SK-N-SH (cell line): Measurements from ENCODE around the gene ATP6V1B1. TPM values are rescaled to one million over a fixed set of nuclear protein-coding genes. Genes with fewer than 3 reads are reported as not detected.
A peak's percentile ranks its signal among the peaks of the same experiment; 100 is the strongest.

Experiments used
- CTCF ChIA-PET: fragments of 300-600, 350-600 bp; formaldehyde crosslinking; extraction: SDS; loops from one replicate; lab custom pipeline; 2021; lab: Yijun Ruan, JAX
- POLR2A ChIA-PET: fragments of 350-600 bp; sonication (Branson Sonifier 250); formaldehyde crosslinking; extraction: SDS; loops from one replicate; lab custom pipeline; 2020; ENCODE audit warnings: antibody characterized with exemption, inconsistent platforms; lab: Yijun Ruan, JAX
- DNase-seq: peaks from one replicate; pipeline ENCODE4 v3.0.0; 2012
- H2AFZ ChIP-seq: fragments of 200-600 bp; sonication (generic); 2 replicates; pipeline ENCODE4 v1.8.1; 2016; ENCODE audit warnings: antibody characterized with exemption, mild to moderate bottlenecking, low read depth
- H3F3A ChIP-seq: fragments of 200-600 bp; sonication (generic); replicated peaks from 2 replicates; pipeline ENCODE3; 2016; ENCODE audit warnings: antibody characterized with exemption, mild to moderate bottlenecking; ENCODE audit not compliant: insufficient read depth
- H3K27ac ChIP-seq, 2 experiments: fragments of 200-500 bp in 1 of 2; fragments of 200-600 bp in 1 of 2; sonication (Bioruptor generic) in 1 of 2; sonication (generic), shearing (Covaris generic) in 1 of 2; 2 replicates each; pipeline versions ENCODE4 v1.5.1 to v1.6.1; 2014 to 2016; ENCODE audit warnings: low read depth in 2 of 2, inconsistent platforms in 1 of 2, low read length in 1 of 2, mild to moderate bottlenecking in 1 of 2, mixed read lengths in 1 of 2
- H3K27me3 ChIP-seq: fragments of 200-600 bp; sonication (generic), shearing (Covaris generic); 2 replicates; pipeline ENCODE4 v1.6.1; 2016; ENCODE audit warnings: mixed run types; ENCODE audit not compliant: insufficient read depth
- H3K36me3 ChIP-seq, 2 experiments: fragments of 200-500 bp in 1 of 2; fragments of 200-600 bp in 1 of 2; sonication (Bioruptor generic) in 1 of 2; sonication (generic) in 1 of 2; replicated peaks in 1 of 2; 2 replicates each; pipeline versions ENCODE3 to v1.5.1; 2014 to 2016; ENCODE audit warnings: low read length in 1 of 2, mild to moderate bottlenecking in 1 of 2; ENCODE audit not compliant: insufficient read depth in 2 of 2, control insufficient read depth in 1 of 2
- H3K4me1 ChIP-seq, 2 experiments: fragments of 200-500 bp in 1 of 2; fragments of 200-600 bp in 1 of 2; sonication (Bioruptor generic) in 1 of 2; sonication (generic), shearing (Covaris generic) in 1 of 2; 2 replicates each; pipeline versions ENCODE4 v1.5.1 to v1.6.1; 2014 to 2016; ENCODE audit warnings: low read depth in 1 of 2, low read length in 1 of 2, mixed run types in 1 of 2; ENCODE audit not compliant: insufficient read depth in 2 of 2, control insufficient read depth in 1 of 2
- H3K4me2 ChIP-seq: fragments of 200-600 bp; sonication (generic), shearing (Covaris generic); 2 replicates; pipeline ENCODE4 v1.6.1; 2017; ENCODE audit warnings: mixed run types
- H3K4me3 ChIP-seq, 2 experiments: fragments of 200-500 bp in 1 of 2; fragments of 200-600 bp in 1 of 2; sonication (Bioruptor generic) in 1 of 2; sonication (generic), shearing (Covaris generic) in 1 of 2; 2 replicates each; pipeline versions ENCODE4 v1.5.1 to v1.8.1; 2014 to 2016; ENCODE audit warnings: low read depth in 2 of 2, inconsistent platforms in 1 of 2, low read length in 1 of 2, mild to moderate bottlenecking in 1 of 2, mixed read lengths in 1 of 2, moderate library complexity in 1 of 2
- H3K79me2 ChIP-seq: fragments of 200-600 bp; sonication (generic); 2 replicates; pipeline ENCODE4 v1.8.1; 2017; ENCODE audit warnings: mild to moderate bottlenecking; ENCODE audit not compliant: insufficient read depth
- H3K9ac ChIP-seq: fragments of 200-600 bp; sonication (generic); 2 replicates; pipeline ENCODE4 v1.6.1; 2017; ENCODE audit warnings: mixed run types
- H3K9me2 ChIP-seq: fragments of 200-600 bp; sonication (generic); 2 replicates; pipeline ENCODE4 v1.6.1; 2017; ENCODE audit warnings: mixed run types
- H3K9me3 ChIP-seq: fragments of 200-600 bp; sonication (generic); 2 replicates; pipeline ENCODE4 v1.6.1; 2017; ENCODE audit warnings: mixed run types, mild to moderate bottlenecking, moderate library complexity
- H4K20me1 ChIP-seq: fragments of 200-600 bp; sonication (generic); 2 replicates; pipeline ENCODE4 v1.6.1; 2017; ENCODE audit warnings: mild to moderate bottlenecking, mixed run types; ENCODE audit not compliant: insufficient read depth
- CHD2 ChIP-seq: fragments of 150-350 bp; IDR thresholded peaks from 2 replicates; pipeline ENCODE4 v1.6.1; 2018; ENCODE audit warnings: low read length; ENCODE audit not compliant: partially characterized antibody
- ELF1 ChIP-seq: IDR thresholded peaks from 2 replicates; pipeline ENCODE4 v1.4.0; 2012
- EZH2phosphoT487 ChIP-seq: fragments of 200-600 bp; sonication (generic); IDR thresholded peaks from 2 replicates; pipeline ENCODE4 v1.6.1; 2017; ENCODE audit warnings: low read depth, mixed run types, mild to moderate bottlenecking, antibody characterized with exemption, moderate library complexity, borderline replicate concordance
- FOXJ3 ChIP-seq: sonication (generic); formaldehyde crosslinking; IDR thresholded peaks from 2 replicates; pipeline ENCODE4 v1.5.1; 2020; ENCODE audit warnings: mild to moderate bottlenecking, missing genetic modification reagents
- FOXM1 ChIP-seq: IDR thresholded peaks from 2 replicates; pipeline ENCODE4 v1.4.0; 2012; ENCODE audit warnings: low read depth, mild to moderate bottlenecking
- GATA2 ChIP-seq: sonication (generic); formaldehyde crosslinking; IDR thresholded peaks from 2 replicates; pipeline ENCODE4 v1.5.0; 2020; ENCODE audit warnings: mild to moderate bottlenecking, missing genetic modification reagents
- MEF2A ChIP-seq: IDR thresholded peaks from 2 replicates; pipeline ENCODE4 v1.4.0; 2012; ENCODE audit warnings: low read depth, borderline replicate concordance
- MXI1 ChIP-seq: IDR thresholded peaks from 2 replicates; pipeline ENCODE4 v1.6.1; 2012; ENCODE audit warnings: mild to moderate bottlenecking, low read depth, low read length, improper control_type of control experiment
- NFIC ChIP-seq: IDR thresholded peaks from 2 replicates; pipeline ENCODE4 v1.4.0; 2012; ENCODE audit warnings: borderline replicate concordance
- NRF1 ChIP-seq: IDR thresholded peaks from 2 replicates; pipeline ENCODE4 v1.6.1; 2012; ENCODE audit warnings: low read depth, mild to moderate bottlenecking, low read length
- POLR2AphosphoS5 ChIP-seq: IDR thresholded peaks from 2 replicates; pipeline ENCODE4 v1.6.1; 2012; ENCODE audit warnings: low read depth, low read length
- RAD21 ChIP-seq: IDR thresholded peaks from 2 replicates; pipeline ENCODE4 v1.6.1; 2012; ENCODE audit warnings: mild to moderate bottlenecking, low read length
- RCOR1 ChIP-seq: fragments of 150-350 bp; IDR thresholded peaks from 2 replicates; pipeline ENCODE4 v1.6.1; 2017; ENCODE audit warnings: antibody characterized with exemption, low read length
- RFX5 ChIP-seq: IDR thresholded peaks from 2 replicates; pipeline ENCODE4 v1.6.1; 2012; ENCODE audit warnings: mild to moderate bottlenecking, improper control_type of control experiment, low read length
- RXRA ChIP-seq: IDR thresholded peaks from 2 replicates; pipeline ENCODE4 v1.4.0; 2012; ENCODE audit warnings: low read depth, mild to moderate bottlenecking, borderline replicate concordance
- SIN3A ChIP-seq: IDR thresholded peaks from 2 replicates; pipeline ENCODE4 v1.6.1; 2012; ENCODE audit warnings: low read depth, mild to moderate bottlenecking, low read length, moderate library complexity, borderline replicate concordance
- TAF1 ChIP-seq: IDR thresholded peaks from 2 replicates; pipeline ENCODE4 v1.6.1; 2012; ENCODE audit warnings: low read depth, mild to moderate bottlenecking, low read length, moderate library complexity, borderline replicate concordance
- TEAD4 ChIP-seq: IDR thresholded peaks from 2 replicates; pipeline ENCODE4 v1.4.0; 2012; ENCODE audit warnings: mild to moderate bottlenecking, borderline replicate concordance; ENCODE audit not compliant: insufficient read depth
- YY1 ChIP-seq: IDR thresholded peaks from 2 replicates; pipeline ENCODE4 v1.4.0; 2012; ENCODE audit warnings: low read depth, mild to moderate bottlenecking
- ZBTB33 ChIP-seq: IDR thresholded peaks from 2 replicates; pipeline ENCODE4 v1.4.0; 2012; ENCODE audit warnings: low read depth, borderline replicate concordance
- WGBS: methylation state at CpG from one replicate; pipeline ENCODE4 v1.1.6; 2017; ENCODE audit warnings: low lambda C conversion rate; 5-methylcytosine and 5-hydroxymethylcytosine counted together
- polyA plus RNA-seq, 3 experiments: library from polyadenylated mRNA; depleted of rRNA; stranded (reverse); fragments of >200 nt; gene quantifications; 2 replicates each; pipeline ENCODE4 v1.2.3, GENCODE V29; 2012
- TF ChIP-seq, protein P1 (sequence below): IDR thresholded peaks from 2 replicates; pipeline ENCODE4 v1.6.1; 2012; ENCODE audit warnings: mild to moderate bottlenecking, low read depth, low read length, moderate library complexity
- TF ChIP-seq, protein P2 (sequence below): IDR thresholded peaks from 2 replicates; pipeline ENCODE4 v1.4.0; 2012; ENCODE audit warnings: low read depth

ATP6V1B1 gene
- polyA plus RNA-seq, 1 of the 3 experiments (the other 2 are of a cell fraction), result 4.9 TPM

DNA sequence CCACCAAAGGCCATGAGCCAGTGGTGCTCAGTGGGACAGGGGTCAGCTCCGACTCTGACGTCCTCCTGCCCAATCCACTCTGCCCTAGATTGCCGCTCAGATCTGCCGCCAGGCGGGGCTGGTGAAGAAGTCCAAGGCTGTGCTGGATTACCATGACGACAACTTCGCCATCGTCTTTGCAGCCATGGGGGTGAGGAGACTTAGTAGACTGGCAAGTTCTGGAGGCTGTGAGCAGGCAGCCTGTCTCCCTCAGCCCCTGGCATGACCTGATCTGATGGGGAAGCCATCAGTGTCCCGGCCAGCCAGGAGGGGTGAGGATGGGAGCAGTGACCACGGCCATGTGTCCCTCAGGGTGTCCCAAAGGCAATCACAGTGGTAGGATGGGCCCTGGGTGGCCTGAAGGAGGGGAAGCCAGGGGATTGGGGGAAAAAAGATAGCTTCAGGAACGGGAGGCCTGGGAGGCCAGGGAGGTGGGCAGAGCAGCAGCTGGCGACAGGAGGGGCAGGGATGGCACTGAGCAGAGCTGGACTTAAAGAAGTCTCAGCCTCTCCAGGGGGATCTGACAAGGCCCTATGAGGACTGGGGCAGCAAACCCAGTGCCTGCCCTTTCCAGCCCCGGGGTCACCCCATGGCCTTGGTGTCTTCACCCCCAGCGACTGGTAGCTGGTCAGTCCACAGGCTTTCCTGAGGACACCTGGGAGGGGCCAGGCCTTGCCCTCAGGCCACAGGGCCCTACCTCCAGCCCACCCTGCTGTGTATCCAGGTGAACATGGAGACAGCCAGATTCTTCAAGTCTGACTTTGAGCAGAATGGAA, 25.3 kb downstream of the ATP6V1B1 start:
- ChIA-PET POLR2A (no interaction called here), CTCF (interaction anchor here (0.7 to 9.5 kb wide), 9 partner anchors 10 to 145 kb away, joined by 3 to 93 read pairs (median 5); partner anchors contain the start of gene ANKRD53)
- Histone ChIP-seq H3K9me3 (no peaks in the 10 kb centered on the region), H3K4me3 (no peak overlapping the region), H3K4me2 (no peak overlapping the region), H3K79me2 (no peaks in the 10 kb centered on the region), H2AFZ (no peak overlapping the region), H3K27me3 (no peaks in the 10 kb centered on the region), H3K9me2 (no peaks in the 10 kb centered on the region), H3K36me3 (no peaks in the 10 kb centered on the region), H3F3A (no peaks in the 10 kb centered on the region), H4K20me1 (no peaks in the 10 kb centered on the region), H3K4me1 (no peaks in the 10 kb centered on the region; a peak in 1 of 4 replicates), H3K9ac (no peak overlapping the region), H3K27ac (no peak overlapping the region)
- DNase-seq, result peak; percentile 8
- TF ChIP-seq RFX5 (no peak), ELF1 (no peak), RCOR1 (no peak), EZH2phosphoT487 (no peak), TAF1 (no peak), SIN3A (no peak), RXRA (no peak), MEF2A (no peak)
- WGBS, result 83% methylated on average over 5 of the region's 14 CpGs

- Histone ChIP-seq H3K4me3 (no peak overlapping the region), H3K4me1 (no peaks in the 10 kb centered on the region; a peak in 1 of 4 replicates), H3K36me3 (no peaks in the 10 kb centered on the region), H3F3A (no peaks in the 10 kb centered on the region), H3K79me2 (no peaks in the 10 kb centered on the region), H3K4me2 (no peak overlapping the region), H3K27ac (no peak overlapping the region), H3K9me3 (no peaks in the 10 kb centered on the region), H2AFZ (no peak overlapping the region), H3K9me2 (no peaks in the 10 kb centered on the region), H3K9ac (no peak overlapping the region), H3K27me3 (no peaks in the 10 kb centered on the region), H4K20me1 (no peaks in the 10 kb centered on the region)
- 69% methylated on average over 3 of the region's 4 CpGs for WGBS
- POLR2A ChIA-PET, result no interaction called here
- DNase-seq, result no peak
- CTCF ChIA-PET, result interaction anchor here (1.0 to 9.5 kb wide), 4 partner anchors 15 to 91 kb away, joined by 5 to 93 read pairs (median 6); partner anchors contain the start of gene ANKRD53
- TF ChIP-seq MEF2A, result no peak
- TF ChIP-seq FOXJ3, result no peak
- TF ChIP-seq POLR2AphosphoS5, result no peak
- no peak for TF ChIP-seq RFX5
- TF ChIP-seq RXRA, result no peak
- no peak for TF ChIP-seq RAD21
- TF ChIP-seq FOXM1, result no peak
- TF ChIP-seq, protein P1, sequence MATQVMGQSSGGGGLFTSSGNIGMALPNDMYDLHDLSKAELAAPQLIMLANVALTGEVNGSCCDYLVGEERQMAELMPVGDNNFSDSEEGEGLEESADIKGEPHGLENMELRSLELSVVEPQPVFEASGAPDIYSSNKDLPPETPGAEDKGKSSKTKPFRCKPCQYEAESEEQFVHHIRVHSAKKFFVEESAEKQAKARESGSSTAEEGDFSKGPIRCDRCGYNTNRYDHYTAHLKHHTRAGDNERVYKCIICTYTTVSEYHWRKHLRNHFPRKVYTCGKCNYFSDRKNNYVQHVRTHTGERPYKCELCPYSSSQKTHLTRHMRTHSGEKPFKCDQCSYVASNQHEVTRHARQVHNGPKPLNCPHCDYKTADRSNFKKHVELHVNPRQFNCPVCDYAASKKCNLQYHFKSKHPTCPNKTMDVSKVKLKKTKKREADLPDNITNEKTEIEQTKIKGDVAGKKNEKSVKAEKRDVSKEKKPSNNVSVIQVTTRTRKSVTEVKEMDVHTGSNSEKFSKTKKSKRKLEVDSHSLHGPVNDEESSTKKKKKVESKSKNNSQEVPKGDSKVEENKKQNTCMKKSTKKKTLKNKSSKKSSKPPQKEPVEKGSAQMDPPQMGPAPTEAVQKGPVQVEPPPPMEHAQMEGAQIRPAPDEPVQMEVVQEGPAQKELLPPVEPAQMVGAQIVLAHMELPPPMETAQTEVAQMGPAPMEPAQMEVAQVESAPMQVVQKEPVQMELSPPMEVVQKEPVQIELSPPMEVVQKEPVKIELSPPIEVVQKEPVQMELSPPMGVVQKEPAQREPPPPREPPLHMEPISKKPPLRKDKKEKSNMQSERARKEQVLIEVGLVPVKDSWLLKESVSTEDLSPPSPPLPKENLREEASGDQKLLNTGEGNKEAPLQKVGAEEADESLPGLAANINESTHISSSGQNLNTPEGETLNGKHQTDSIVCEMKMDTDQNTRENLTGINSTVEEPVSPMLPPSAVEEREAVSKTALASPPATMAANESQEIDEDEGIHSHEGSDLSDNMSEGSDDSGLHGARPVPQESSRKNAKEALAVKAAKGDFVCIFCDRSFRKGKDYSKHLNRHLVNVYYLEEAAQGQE, result no peak
- no peak for TF ChIP-seq ZBTB33
- TF ChIP-seq CHD2, result no peak
- no peak for TF ChIP-seq NRF1
- TF ChIP-seq, protein P2, sequence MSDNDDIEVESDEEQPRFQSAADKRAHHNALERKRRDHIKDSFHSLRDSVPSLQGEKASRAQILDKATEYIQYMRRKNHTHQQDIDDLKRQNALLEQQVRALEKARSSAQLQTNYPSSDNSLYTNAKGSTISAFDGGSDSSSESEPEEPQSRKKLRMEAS, result no peak
- TF ChIP-seq NFIC, result no peak
- no peak for TF ChIP-seq GATA2 (CRISPR knock-in tag)
- no peak for TF ChIP-seq TEAD4
- no peak for TF ChIP-seq YY1
- no peak for TF ChIP-seq MXI1
Measured at GRCh38 chr2:70961648-70961994, 25.9 kb downstream of the ATP6V1B1 start.
